NCI-H187 treated with DMSO at 0.1 percent for 48 hours (cell line): ENCODE data around the gene BMAL1.
"Not testable (repeated sequence)": the region's sequence is repeated elsewhere in the genome, so short reads cannot be mapped to it uniquely, and the experiment has no call there.

Experiments
- DNase-seq: peaks from one replicate; lab custom pipeline; 2025; lab: John Stamatoyannopoulos, UW

BMAL1 gene

DNA sequence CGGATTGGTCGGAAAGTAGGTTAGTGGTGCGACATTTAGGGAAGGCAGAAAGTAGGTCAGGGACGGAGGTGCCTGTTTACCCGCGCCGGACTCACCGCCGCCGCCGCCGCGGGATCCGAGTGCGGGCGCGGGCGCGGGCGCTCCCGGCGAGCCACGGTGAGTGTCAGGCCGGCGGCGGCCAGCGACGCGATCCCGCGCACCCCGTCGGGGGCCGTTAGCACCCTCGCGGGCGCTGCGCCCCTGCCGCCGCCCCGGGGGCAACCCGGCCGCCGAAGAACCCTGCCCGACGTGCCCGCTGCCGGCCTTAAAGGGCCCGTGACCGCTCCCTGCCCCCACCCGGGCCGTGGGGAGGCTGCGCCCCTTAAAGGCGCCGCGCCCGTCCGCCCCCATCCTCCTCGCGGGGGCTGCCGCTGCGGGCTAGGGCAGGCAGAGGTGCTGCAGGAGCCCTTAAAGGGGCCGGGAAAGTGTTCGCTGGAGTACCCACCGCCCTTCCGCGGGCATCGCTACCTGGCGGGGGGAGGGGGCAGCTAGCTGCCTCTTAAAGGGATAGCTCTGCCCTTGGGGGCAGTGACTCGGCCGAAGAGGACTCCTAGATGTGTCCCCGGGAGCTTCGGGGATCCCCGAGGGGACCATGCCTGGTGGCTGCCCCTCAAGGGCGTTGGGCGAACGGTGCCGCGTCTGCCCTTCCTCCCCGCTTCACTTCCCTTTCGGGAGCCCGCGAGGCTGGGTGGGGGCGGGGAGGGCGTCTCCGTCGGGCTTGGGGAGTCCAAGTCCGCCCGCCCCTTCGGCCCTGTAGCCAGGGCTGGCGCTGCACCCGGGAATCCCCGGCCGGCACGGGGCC is at the start of gene BMAL1:
Gene BMAL1 (plus strand): TSS at position 23 of the 841 bp plus-strand sequence. CDS start 76,519 bp downstream, outside the sequence.
- no peak for DNase-seq

DNA sequence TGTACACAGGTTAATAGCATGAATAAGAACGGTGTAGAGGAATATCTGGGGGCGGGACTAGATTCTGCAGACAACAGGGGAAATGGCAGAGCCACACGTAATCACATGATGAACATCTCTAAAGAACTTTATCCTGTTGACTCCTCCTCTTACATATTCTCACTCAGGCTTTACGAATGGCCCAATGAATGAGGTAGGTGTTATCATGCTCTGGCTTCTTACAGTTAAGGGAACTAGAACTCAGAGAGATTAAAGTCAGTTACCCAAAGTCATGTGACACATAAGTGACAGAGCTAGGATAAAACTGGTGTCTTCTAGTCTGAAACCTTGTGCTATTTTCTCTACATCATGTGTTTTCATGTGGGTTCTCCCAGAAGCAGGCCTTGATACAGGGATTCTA is 49.0 kb upstream of the BMAL1 start:
- no peak for DNase-seq

DNA sequence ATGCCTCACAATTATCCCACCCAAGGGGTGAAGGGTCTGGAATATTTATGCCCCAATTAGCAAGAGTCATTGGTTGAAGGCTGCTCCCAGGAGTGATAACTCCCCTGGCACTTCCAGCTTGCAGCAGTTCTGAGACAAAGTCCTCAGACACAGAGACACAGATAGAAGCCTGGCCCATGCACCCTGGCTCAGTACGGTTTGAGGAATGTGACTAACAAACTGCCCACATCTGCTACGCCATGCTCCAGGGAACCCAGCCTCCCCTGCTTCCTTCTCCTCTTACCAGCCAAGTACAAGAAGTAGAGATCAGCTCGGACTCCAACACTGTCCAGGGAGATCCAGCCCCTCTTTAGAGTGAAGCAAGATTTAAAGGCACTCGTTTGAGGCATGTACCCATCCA is 48.5 kb upstream of the BMAL1 start:
- no peak for DNase-seq

DNA sequence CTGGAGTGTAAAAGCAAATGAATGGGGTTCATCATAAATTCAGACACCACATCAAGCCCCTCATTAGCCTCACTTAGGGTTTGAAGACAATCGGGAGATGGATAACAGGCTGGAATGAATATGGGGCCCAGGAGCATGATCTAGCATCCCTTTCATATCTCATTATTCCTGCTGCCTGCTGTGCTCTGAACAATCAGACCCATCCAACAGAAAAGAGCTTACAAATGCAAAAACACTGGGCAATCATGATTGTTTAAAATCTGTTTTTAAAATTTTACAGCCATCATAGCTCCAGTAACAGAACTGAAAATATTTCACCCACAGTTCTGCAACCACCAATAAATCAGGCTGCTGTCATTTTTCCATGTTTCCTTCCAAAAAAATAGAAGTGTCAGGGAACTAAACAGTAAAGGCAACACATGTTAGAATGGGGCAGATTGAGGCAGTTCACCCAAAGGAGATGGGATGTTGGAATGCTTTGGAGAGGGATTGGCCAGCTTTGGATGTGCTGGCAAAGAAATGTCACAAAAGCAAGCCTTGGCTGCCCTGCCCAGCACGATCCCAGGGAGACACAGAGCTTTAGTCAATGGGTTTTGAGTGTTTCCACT is 47.8 kb upstream of the BMAL1 start:
- DNase-seq: no peak

DNA sequence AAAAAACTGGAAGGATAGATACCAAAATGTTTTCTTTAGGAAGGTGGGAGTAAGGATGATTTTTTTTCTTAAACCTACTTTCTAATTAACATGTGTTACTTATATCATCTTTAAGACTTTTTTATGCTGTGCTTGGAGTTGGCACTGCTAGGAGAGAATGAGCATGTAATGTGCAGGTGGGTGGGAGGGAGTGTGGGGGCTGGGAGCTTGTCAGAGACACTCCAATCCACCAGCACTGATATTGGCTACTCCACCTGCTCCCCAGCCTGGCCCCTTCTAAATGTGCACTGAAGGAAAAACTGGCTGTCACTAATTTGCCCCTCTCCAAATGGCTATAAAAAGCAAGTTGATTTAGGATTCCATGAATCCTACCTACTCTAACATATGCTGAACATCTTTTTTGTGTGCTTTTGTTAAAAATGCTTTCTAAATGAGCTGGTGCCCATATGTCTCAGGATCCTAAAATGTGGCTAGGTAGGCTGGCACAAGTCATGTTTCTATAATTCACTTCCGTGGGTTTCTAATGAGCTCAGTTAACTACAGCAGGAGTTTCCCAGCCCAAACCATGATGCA is 44.3 kb upstream of the BMAL1 start:
- DNase-seq: no peak

DNA sequence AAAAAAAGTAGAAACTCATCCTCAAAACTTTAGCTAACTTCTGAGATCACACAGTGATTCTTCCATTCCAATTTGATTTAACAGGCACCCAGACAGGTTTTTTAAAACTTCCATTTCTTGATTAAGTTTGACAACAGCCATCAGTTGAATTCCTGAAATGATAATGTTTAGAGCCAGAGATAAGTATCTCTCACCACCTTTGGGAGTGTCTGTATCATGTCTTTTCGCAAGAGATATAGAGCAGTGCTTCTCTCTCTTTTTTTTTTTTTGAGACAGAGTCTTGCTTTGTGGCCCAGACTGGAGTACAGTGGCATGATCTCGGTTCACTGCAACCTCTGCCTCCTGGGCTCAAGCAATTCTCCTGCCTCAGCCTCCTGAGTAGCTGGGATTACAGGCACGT is 41.7 kb upstream of the BMAL1 start:
- DNase-seq: no peak

DNA sequence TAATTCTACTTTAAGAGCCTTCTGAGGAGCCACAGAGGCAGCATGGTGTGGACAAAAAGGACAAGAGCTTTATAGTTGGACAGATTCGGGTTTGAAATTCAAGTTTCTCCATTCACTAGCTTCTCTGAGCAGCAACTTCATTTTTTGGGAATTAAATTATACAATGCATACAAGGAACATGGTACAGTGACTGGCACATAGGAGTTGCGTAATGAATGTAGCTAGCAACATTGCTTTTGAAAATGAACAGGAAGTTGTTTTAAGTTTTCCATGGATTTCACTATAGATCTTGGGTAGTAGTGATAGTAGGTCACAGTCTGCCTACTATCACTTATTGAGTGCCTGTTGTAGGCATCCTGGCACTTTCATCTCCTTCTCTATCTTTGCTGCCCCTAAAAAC is 41.0 kb upstream of the BMAL1 start:
- DNase-seq: no peak

DNA sequence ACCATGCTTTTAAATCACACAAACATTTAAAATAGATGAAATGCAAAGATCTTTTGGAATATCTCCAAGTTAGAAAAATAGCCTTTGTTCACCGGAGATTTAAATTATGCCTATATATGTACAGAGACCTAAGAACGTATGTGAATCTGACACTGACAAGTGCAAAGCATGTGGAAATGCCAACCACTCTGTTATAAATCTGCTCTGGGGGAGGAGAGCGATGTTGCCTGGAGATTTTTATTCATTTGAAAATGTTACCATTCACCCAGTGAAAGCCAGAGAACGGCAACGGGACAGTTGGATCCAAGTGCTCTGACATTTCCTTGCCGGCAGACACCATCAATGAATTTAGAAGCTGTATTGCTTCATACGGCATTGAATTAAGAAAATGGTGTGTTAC is 39.8 kb upstream of the BMAL1 start:
- no peak for DNase-seq

DNA sequence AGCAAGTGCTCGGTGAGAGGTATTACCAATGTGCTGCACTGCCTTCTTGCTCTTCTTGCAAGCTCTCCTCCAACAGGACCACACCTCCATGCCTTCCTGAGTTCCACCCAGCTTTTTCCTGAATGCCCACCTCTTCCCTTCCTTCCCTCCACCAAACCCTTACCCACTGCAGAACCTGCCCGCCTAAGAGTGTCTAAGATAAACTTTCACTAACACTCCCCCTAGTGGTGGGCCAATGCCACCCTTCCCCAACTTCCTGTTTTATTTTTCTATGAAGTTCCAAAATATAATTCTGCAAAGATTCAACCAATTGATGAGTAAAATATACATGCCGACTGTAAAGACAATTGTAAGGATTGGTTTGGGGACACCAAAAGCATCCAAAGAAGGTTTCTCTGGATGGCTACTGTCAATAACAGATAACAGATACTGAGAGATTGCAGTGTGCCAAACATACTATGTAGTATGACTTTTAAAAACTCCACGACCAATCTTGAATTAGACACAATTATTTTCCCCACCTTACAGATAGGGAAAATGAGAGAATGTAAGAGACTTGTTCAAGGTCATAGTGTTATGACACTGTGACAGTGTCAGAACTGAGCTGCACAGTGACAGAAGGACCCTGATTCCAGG is 38.6 kb upstream of the BMAL1 start:
- no peak for DNase-seq

DNA sequence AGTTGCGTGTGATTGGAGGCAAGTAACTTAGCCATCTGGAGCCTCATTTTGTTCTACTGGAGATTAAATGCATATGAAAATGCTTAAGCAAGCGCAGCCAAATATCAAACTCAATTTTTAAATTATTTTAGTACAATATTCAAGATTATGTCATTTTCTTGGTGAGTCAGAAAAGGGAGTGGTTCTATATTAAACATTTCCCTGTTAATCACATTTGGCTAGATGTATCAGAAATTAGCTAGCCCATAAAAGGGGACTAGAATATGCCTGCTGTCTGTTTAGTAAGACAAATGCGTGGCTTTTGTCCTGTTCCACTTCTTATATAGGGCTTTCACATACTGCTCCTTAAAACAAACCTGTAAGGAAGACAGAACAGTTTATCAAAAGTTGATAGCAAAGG is 35.0 kb upstream of the BMAL1 start:
- no peak for DNase-seq

DNA sequence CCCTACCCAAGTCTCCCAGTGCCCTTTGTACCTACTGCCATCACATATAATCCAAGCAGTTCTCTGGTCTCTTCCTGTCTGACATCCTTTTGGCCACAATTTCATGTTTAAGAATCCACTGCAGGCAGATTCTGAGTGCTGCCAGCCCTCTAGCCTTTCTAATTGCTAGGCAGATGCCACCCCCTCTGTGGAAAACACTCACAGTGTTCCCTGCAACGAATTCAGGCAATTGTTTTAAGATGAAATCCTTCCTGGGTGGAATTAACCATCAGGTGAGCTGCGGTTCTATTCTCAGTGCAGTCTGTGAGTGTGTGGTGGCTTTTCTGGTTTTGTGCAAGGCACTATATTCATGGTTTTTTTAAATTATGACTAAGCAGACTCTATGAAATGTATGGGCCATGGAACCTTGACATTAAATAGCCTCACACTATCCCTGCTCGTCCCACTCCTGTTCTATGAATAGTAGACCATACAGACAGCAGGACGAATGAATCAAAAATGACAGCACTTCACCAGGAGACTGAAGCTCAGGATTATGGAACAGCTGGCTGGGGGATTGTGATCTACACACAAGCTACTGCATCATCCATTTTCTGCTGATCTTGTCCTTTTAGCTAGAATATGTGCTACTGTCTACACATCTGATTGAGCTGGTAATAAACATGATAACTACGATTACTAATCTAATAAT is 29.8 kb upstream of the BMAL1 start:
- DNase-seq: no peak

DNA sequence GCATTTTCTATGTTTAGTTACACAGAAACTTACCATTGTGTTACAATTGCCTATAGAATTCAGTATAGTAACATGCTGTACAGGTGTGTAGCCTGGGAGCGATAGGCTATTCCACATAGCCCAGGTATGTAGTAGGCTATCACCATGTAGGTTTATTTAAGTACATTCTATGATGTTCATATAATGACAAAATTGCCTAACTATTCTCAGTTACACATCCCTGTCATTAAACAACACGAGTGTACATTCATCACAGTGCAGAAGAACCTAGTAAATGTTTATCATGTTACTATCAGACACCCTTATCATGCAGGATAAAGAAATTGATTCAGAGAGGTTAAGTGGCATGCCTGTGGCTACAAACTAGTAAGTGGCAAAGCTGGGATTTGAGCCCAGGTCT is 28.4 kb upstream of the BMAL1 start:
- no peak for DNase-seq

DNA sequence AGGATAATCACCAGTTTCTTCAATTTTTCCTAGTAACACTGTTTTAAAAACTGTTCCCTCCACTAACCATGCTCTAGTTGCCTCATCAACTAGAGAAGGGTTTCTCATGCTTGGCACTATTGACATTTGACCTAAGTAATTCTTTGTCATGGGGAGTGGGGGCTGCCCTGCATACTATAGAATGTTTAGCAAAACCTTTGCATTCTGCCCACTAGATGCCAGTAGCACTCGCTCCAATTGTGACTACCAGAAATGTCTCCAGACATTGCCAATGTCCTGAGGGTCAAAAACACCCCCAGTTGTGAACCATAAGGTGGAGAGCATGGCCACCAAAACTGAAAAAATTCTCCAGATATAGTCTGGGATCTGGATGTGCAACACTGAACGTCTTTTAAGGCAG is 27.6 kb upstream of the BMAL1 start:
- no peak for DNase-seq

DNA sequence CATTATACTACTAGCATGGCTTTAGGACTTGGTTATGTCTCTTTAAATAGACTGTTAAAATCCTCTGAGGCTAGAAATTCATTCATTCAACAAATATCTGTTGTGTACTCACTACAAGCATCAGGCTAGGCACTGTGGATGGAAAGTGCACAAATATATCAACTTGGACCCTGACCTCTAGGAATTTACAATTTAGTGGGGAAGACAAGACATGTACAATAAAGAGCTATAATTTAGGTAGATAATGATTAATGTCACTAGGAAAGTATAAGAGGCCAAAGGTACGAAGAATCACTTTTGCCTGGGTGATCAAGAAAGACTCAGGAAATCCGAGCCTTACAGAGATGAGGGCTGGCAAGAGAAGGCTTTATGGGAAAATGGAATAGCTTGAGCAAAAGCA is 25.6 kb upstream of the BMAL1 start:
- DNase-seq: no peak

DNA sequence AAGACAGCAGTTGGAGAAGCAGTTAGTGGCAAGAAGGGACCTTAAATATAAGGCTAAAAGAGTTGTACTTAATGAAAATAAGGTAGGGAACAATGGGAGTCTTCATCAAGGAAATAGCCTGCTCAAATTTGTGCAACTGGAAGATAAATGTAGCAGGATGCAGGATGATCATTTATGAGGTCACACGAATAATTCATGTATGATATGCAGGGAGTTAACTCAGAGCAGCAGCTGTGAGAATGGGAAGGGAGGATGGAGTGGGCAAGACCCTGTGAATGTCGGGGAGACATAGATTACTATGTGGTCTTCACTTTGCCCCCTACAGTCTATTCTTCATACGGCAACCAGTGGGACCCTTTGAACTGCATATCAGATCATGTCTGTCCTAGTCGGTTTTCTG is 25.2 kb upstream of the BMAL1 start:
- DNase-seq: no peak

DNA sequence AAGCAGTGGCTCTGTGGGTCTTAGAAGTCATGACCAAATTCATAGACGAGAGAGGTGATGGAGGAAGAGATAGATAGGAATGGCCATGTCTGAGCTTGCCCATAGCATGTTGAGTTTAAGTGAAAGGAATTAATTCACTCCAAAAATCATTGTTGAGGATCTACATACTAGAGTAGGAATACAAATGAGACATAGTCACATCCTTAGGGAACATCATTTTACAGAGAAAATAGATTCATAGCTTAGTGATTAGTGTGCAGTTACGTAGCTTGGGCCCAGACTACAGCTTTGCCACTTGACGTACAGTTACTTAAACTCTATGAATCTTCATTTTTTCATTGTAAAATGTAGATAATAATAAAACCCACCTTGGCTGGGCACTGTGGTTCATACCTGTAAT is 21.4 kb upstream of the BMAL1 start:
- DNase-seq: no peak

DNA sequence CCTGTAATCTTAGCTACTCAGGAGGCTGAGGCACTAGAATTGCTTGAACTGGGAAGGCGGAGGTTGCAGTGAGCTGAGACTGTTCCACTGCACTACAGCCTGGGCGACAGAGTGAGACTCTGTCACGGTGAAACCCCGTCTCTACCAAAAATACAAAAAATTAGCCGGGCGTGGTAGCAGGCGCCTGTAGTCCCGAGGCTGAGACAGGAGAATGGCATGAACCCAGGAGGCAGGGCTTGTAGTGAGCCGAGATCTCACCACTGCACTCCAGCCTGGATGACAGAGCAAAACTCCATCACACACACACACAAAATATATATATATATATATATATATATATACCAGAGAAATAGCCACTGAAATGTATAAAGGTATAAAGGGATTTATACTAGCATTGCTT is 19.5 kb upstream of the BMAL1 start:
- DNase-seq: not testable (repeated sequence)

DNA sequence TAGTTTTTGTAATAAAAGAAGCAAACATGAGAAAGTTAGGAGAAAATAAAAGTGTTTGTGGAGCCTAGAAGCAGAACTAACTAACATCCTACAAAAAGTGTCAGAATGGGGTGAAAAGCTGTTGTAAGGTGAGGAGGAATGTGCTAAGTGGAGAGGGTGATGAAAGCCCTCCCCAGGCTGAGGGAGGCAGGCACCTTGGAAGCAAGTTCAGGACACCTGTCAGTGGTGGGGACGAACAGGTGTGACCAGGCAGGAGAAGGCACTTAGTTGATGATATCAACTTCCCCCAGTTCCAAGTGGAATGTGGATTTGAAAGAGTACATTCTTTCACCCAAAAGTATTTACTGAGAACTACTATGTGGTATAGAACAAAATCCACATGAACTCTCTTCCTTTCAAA is 18.7 kb upstream of the BMAL1 start:
- no peak for DNase-seq

DNA sequence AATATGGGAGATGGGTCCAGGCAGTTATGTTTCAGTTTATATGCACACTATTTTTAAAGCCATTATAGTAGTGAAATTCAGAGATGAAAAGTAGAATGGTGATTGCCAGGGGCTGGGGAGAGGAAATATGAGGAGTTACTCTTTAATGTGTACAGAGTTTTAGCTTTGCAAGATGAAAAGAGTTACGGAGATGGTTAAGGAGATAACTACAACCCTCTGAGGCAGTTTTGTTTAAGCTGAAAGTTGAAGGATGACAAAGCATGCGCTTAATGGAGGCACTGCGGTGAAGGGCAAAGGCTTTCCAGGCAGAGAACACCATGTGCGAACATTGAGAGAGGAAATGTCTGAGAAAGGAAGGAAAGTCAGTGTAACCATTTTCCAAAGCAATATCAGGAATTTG is 18.2 kb upstream of the BMAL1 start:
- DNase-seq: no peak

DNA sequence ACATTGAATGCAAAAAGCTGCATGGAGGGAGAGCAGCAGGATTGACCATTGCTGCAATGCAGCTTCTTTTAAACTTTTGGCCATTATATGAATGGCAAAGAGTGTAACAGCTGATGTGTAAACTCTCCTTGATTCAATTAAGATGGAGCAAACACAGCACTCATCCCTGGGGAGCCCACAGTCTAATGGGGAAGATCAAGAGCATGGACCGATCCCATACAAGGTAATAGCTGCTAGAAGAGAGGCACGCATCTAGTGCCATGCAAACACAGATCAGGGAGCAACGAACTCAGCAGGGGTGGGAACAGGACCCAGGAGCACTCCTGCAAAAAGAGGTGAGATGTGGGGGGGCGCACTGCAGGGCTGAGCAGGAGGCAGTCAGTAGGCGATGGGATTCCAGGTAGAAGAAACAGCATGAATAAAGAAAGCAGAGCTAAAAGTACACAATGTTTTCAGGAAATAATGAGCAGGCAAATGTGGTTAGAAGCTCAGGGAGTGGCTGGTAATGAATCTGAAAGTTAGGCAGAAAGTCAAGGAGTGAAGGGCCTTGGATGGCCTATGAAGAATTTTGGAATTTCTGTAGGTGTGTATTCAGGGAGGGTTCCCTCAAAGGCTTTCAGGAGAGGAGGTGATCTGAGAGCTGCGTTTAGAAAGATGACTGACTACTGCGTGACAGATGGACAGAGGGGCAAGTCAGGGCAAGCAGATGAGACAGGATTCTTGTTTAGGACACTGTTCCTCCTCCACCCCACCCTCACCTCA is 17.2 kb upstream of the BMAL1 start:
- peak; percentile 41 for DNase-seq

DNA sequence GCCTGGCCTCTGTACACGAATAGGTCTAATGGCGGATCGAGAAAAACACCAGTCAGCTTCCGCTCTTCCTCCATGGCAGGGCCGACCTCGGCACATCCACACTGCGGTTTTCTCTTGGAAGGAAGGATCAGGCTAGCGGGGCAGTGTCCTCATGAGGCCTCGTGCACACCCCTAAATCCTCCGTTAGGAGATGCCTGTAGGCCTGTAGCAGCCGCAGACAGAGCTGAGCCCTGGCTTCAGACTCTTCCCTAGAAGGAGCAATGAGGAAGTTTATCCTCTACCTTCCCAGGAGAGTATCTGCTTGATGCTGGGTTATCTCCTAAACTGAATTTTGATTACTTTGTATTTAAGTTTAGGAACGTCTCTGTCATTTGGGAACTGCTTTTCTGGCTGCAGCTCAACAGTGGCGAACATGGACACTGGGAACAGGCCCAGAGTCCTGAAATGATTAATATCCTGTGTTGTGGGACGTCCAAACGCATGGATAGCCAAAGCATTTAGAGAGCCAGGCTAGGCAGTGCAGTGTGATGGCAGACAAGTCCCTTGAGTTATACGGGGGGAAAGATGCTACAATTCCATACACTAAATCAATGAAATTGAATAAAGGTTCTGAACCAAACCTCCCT is 16.5 kb upstream of the BMAL1 start:
- no peak for DNase-seq
